GM12872 (cell line): ENCODE results near the gene GTF3C5.

Experiments
- TF ChIP-seq, protein P1 (sequence below): IDR thresholded peaks from 3 replicates; pipeline ENCODE4 v1.5.1; 2011; ENCODE audit warnings: low read depth, mild to moderate bottlenecking, low read length, moderate library complexity; ENCODE audit not compliant: insufficient read depth

The GTF3C5 gene

DNA sequence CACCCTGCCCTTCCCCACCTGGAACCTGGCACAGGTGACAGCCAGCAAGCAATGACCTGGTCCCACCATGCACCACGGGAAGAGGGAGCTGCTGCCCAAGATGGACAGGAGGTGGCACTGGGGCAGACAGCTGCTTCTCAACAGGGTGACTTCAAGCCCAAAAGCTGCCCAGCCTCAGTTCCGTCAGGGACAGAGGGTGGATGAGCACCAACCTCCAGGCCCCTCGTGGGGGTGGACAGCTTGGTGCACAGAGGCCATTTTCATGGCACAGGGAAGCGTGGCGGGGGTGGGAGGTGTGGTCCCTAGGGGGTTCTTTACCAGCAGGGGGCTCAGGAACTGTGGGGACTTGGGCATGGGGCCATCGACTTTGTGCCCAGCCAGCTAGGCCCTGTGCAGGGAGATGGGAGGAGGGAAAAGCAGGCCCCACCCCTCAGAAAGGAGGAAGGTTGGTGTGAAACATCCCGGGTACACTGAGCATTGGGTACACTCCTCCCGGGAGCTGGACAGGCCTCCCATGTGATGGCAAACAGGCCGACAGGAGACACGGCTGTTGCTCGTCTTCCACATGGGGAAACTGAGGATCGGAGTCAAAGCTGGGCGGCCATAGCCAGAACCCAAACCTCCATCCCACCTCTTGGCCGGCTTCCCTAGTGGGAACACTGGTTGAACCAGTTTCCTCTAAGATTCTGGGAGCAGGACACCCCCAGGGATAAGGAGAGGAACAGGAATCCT is 32.9 kb downstream of the GTF3C5 start:
- TF ChIP-seq, protein P1, sequence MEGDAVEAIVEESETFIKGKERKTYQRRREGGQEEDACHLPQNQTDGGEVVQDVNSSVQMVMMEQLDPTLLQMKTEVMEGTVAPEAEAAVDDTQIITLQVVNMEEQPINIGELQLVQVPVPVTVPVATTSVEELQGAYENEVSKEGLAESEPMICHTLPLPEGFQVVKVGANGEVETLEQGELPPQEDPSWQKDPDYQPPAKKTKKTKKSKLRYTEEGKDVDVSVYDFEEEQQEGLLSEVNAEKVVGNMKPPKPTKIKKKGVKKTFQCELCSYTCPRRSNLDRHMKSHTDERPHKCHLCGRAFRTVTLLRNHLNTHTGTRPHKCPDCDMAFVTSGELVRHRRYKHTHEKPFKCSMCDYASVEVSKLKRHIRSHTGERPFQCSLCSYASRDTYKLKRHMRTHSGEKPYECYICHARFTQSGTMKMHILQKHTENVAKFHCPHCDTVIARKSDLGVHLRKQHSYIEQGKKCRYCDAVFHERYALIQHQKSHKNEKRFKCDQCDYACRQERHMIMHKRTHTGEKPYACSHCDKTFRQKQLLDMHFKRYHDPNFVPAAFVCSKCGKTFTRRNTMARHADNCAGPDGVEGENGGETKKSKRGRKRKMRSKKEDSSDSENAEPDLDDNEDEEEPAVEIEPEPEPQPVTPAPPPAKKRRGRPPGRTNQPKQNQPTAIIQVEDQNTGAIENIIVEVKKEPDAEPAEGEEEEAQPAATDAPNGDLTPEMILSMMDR: no peak

DNA sequence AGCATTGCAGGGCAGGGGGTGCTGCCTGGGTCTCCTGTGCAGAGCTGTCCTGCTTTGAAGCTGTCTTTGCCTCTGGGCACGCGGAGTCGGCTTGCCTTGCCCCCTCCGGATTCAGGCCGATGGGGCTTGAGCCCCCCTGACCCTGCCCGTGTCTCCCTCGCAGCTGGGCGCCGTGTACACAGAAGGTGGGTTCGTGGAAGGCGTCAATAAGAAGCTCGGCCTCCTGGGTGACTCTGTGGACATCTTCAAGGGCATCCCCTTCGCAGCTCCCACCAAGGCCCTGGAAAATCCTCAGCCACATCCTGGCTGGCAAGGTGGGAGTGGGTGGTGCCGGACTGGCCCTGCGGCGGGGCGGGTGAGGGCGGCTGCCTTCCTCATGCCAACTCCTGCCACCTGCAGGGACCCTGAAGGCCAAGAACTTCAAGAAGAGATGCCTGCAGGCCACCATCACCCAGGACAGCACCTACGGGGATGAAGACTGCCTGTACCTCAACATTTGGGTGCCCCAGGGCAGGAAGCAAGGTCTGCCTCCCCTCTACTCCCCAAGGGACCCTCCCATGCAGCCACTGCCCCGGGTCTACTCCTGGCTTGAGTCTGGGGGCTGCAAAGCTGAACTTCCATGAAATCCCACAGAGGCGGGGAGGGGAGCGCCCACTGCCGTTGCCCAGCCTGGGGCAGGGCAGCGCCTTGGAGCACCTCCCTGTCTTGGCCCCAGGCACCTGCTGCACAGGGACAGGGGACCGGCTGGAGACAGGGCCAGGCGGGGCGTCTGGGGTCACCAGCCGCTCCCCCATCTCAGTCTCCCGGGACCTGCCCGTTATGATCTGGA is 33.7 kb downstream of the GTF3C5 start:
- TF ChIP-seq, protein P1: no peak

DNA sequence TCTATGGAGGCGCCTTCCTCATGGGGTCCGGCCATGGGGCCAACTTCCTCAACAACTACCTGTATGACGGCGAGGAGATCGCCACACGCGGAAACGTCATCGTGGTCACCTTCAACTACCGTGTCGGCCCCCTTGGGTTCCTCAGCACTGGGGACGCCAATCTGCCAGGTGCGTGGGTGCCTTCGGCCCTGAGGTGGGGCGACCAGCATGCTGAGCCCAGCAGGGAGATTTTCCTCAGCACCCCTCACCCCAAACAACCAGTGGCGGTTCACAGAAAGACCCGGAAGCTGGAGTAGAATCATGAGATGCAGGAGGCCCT is 34.2 kb downstream of the GTF3C5 start:
- TF ChIP-seq, protein P1: no peak

DNA sequence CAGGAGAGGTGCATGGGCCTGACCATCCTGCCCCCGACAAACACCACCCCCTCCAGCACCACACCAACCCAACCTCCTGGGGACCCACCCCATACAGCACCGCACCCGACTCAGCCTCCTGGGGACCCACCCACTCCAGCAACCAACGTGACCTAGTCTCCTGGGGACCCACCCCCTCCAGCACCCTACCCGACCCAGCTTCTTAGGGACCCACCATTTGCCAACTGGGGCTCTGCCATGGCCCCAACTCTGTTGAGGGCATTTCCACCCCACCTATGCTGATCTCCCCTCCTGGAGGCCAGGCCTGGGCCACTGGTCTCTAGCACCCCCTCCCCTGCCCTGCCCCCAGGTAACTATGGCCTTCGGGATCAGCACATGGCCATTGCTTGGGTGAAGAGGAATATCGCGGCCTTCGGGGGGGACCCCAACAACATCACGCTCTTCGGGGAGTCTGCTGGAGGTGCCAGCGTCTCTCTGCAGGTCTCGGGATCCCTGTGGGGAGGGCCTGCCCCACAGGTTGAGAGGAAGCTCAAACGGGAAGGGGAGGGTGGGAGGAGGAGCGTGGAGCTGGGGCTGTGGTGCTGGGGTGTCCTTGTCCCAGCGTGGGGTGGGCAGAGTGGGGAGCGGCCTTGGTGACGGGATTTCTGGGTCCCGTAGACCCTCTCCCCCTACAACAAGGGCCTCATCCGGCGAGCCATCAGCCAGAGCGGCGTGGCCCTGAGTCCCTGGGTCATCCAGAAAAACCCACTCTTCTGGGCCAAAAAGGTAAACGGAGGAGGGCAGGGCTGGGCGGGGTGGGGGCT is 35.6 kb downstream of the GTF3C5 start:
- TF ChIP-seq, protein P1: no peak

DNA sequence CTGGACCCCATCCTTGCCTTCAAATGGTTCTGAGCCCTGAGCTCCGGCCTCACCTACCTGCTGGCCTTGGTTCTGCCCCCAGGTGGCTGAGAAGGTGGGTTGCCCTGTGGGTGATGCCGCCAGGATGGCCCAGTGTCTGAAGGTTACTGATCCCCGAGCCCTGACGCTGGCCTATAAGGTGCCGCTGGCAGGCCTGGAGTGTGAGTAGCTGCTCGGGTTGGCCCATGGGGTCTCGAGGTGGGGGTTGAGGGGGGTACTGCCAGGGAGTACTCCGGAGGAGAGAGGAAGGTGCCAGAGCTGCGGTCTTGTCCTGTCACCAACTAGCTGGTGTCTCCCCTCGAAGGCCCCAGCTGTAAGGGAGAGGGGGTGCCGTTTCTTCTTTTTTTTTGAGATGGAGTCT is 36.2 kb downstream of the GTF3C5 start:
- TF ChIP-seq, protein P1: no peak

DNA sequence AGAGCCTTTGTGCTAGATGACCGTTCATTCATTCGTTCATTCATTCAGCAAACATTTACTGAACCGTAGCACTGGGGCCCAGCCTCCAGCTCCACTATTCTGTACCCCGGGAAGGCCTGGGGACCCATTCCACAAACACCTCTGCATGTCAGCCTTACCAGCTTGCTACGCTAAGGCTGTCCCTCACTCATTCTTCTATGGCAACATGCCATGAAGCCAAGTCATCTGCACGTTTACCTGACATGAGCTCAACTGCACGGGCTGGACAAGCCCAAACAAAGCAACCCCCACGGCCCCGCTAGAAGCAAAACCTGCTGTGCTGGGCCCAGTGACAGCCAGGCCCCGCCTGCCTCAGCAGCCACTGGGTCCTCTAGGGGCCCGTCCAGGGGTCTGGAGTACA is 37.0 kb downstream of the GTF3C5 start:
- TF ChIP-seq, protein P1: no peak
